DMS153 treated with DMSO at 0.1 percent for 48 hours (cell line): Measurements from ENCODE around the gene COL23A1.

Experiments
- DNase-seq: peaks from one replicate; lab custom pipeline; 2025; ENCODE audit not compliant: unreplicated experiment; lab: John Stamatoyannopoulos, UW

Gene COL23A1

GRCh38 chr5:178463321-178464155 lies 126.7 kb downstream of the COL23A1 start:
- no peak for DNase-seq

GRCh38 chr5:178462816-178463215 lies 127.4 kb downstream of the COL23A1 start:
- DNase-seq, result no peak

GRCh38 chr5:178462076-178462475 lies 128.1 kb downstream of the COL23A1 start:
- no peak for DNase-seq

GRCh38 chr5:178461004-178461730 lies 129.0 kb downstream of the COL23A1 start:
- no peak for DNase-seq

GRCh38 chr5:178460598-178460997 lies 129.6 kb downstream of the COL23A1 start:
- DNase-seq, result no peak

- no peak for DNase-seq
These were observed 130.0 kb downstream of the COL23A1 start for GRCh38 chr5:178460174-178460573.

- DNase-seq, result no peak
These were observed 132.1 kb downstream of the COL23A1 start for GRCh38 chr5:178458140-178458539.

- no peak for DNase-seq
These were observed 132.7 kb downstream of the COL23A1 start for GRCh38 chr5:178457471-178457870.

GRCh38 chr5:178455480-178455835 lies 134.7 kb downstream of the COL23A1 start:
- no peak for DNase-seq

GRCh38 chr5:178454821-178455479 lies 135.2 kb downstream of the COL23A1 start:
- no peak for DNase-seq

GRCh38 chr5:178454303-178454702 lies 135.9 kb downstream of the COL23A1 start:
- DNase-seq, result no peak

GRCh38 chr5:178453224-178453623 lies 137.0 kb downstream of the COL23A1 start:
- no peak for DNase-seq

- DNase-seq, result no peak
These were observed 139.8 kb downstream of the COL23A1 start for GRCh38 chr5:178450121-178451028.

- DNase-seq, result no peak
These were observed 140.8 kb downstream of the COL23A1 start for GRCh38 chr5:178449163-178450070.

- no peak for DNase-seq
These were observed 144.7 kb downstream of the COL23A1 start for GRCh38 chr5:178445534-178445933.

GRCh38 chr5:178442405-178443257 lies 147.6 kb downstream of the COL23A1 start:
- no peak for DNase-seq

- no peak for DNase-seq
These were observed 148.5 kb downstream of the COL23A1 start for GRCh38 chr5:178441486-178442270.

GRCh38 chr5:178440181-178440580 lies 150.0 kb downstream of the COL23A1 start:
- DNase-seq, result no peak
